Pancreas (tissue), 10 donors: ENCODE data around the gene CEP43. TPM values are rescaled to one million over a fixed set of nuclear protein-coding genes. Genes with fewer than 3 reads are reported as not detected.
A peak's percentile ranks its signal among the peaks of the same experiment; 100 is the strongest.

Source experiments
- ATAC-seq, 4 donors: fragments of 200-7000 bp; cut with Tn5 transposase; one replicate each; pipeline versions ENCODE4 v1.8.0 to v1.9.1; 2020; ENCODE audit warnings: mild to moderate bottlenecking in 4 of 4, moderate library complexity in 4 of 4
- DNase-seq, 6 donors: peaks; one replicate each; pipeline ENCODE4 v3.0.0-alpha.2; 2020
- FAIRE-seq: peaks from 2 replicates; lab custom pipeline; 2012; peaks lifted over from hg19 to GRCh38; lab: Jason Lieb, UNC
- H3K27ac ChIP-seq, 4 donors: fragments of 200-600 bp; sonication (generic); 1 replicate in 3 of 4; 2 replicates in 1 of 4; pipeline versions ENCODE4 v1.5.0 to v1.8.0; 2020
- H3K27me3 ChIP-seq, 4 donors: fragments of 200-600 bp; one replicate each; pipeline ENCODE4 v1.8.0; 2021
- H3K36me3 ChIP-seq, 3 donors: fragments of 200-600 bp; sonication (generic) in 1 of 3; one replicate each; pipeline versions ENCODE4 v1.5.0 to v1.8.0; 2020 to 2021
- H3K4me1 ChIP-seq, 3 donors: fragments of 200-600 bp; one replicate each; pipeline ENCODE4 v1.8.0; 2021
- H3K4me3 ChIP-seq, 4 donors: fragments of 200-600 bp; sonication (generic) in 2 of 4; one replicate each; pipeline versions ENCODE4 v1.5.0 to v1.8.0; 2020 to 2021
- H3K9me3 ChIP-seq, 4 donors: fragments of 200-600 bp; one replicate each; pipeline ENCODE4 v1.8.0; 2021
- CTCF ChIP-seq, 4 donors: fragments of 200-600 bp; sonication (generic) in 3 of 4; IDR thresholded peaks; one replicate each; pipeline versions ENCODE4 v1.5.0 to v1.8.0; 2021; ENCODE audit warnings: antibody characterized with exemption in 4 of 4
- WGBS, 2 donors: extraction: QIAGEN DNeasy Blood & Tissue Kit; methylation state at CpG; one replicate each; pipeline ENCODE4 v1.1.7; 2013; 5-methylcytosine and 5-hydroxymethylcytosine counted together
- intact Hi-C, 3 donors: fragments of 100-400 bp; cut with DNase I; formaldehyde crosslinking; loops; one replicate each; pipeline versions ENCODE4 v1.11.1 to v1.14.2; 2022
- polyA plus RNA-seq, 2 donors: library from polyadenylated mRNA; stranded (reverse); fragments of 200-250 nt; gene quantifications; one replicate each; pipeline ENCODE4 v1.2.3, GENCODE V29; 2013
- total RNA-seq, 6 donors: library from RNA; stranded (reverse); fragmentation: NEBNext Ultra II Directional in 4 of 6; extraction: Animal tissue kit (Norgen Biotek cat#: 25700) in 4 of 6; gene quantifications; one replicate each; pipeline versions ENCODE4 v1.2.1 to v1.2.4, GENCODE V29; 2021 to 2023
- donor health status: healthy with polysubstance abuse.
- donor health status: DM: no; HTN: no; CAD: no; lungs with moderate emphysema.
- donor health status: DM: no; HTN: no; CAD: no.
- donor health status: control.
- donor health status: control.
- donor health status: Bipolar disorder and iron deficiency.
- donor health status: DM: yes; HTN: yes; CAD: no.
- donor health status: DM: no; HTN: no; CAD: no.
- donor health status: DM: no; HTN: no; CAD: no.
- donor health status: DM: yes; HTN: yes; CAD: no.

The CEP43 gene
- total and polyA plus RNA-seq, 8 donors = 4.4 to 11.9 (median 6.4) TPM

- FAIRE-seq (no peak), DNase-seq (no peak), ATAC-seq (no peak)
- peak overlapping the region in 2 of 4 donors; percentile 98 to 99 for H3K4me3 ChIP-seq
- no peaks in the 10 kb centered on the region for H3K9me3 ChIP-seq
- TF ChIP-seq CTCF (IDR thresholded peaks at IDR 0.05) = no peak
- H3K27ac ChIP-seq = no peak overlapping the region
- WGBS, 2 donors = 64 to 82% methylated on average over 3 of the region's 3 CpGs
- peaks cover 0 to 8% (median 7%) of the 10 kb centered on the region in 3 donors for H3K4me1 ChIP-seq
- intact Hi-C loops = loop anchor here in 1 of 3 donors (10.0 kb wide), 1 partner anchor 223 kb away; no protein-coding TSS in a partner anchor
- H3K36me3 ChIP-seq = no peaks in the 10 kb centered on the region
- H3K27me3 ChIP-seq = no peaks in the 10 kb centered on the region
Measured at GRCh38 chr6:166997348-166997747, 1.8 kb upstream of the CEP43 start.

DNA sequence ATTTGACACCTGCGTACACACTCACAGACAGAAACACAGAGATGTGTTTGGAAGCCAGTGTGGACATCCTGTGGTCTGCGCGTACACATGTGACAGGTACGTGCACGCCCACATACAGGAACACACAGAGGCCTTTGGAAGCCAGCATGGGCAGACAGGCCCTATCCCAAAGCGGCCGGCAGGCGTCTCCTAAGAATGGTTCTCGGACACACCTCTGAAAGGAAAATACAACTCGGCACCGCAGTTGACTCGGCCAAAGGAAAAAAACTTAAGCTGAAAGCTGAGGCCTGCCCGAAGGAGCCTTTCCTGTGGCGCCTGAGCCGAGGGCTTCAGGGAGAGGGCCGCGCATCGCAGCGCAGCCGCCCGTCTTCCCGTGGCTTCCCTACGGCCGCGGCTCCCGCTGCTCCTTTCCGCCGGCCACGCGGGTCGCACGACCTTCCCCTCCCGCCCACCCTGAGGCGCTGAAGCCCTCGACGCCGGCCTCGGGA lies 1.4 kb upstream of the CEP43 start:
- Histone ChIP-seq H3K27me3 (no peaks in the 10 kb centered on the region), H3K36me3 (no peaks in the 10 kb centered on the region), H3K9me3 (no peaks in the 10 kb centered on the region), H3K4me1 (peaks cover 0 to 8% (median 7%) of the 10 kb centered on the region in 3 donors), H3K27ac (peak overlapping the region in 1 of 4 donors; percentile 50), H3K4me3 (peak overlapping the region; percentile 83 to 99 (median 98))
- intact Hi-C loops = loop anchor here in 1 of 3 donors (10.0 kb wide), 1 partner anchor 223 kb away; no protein-coding TSS in a partner anchor
- ATAC-seq (peak; percentile 32 to 65 (median 44)), FAIRE-seq (no peak), DNase-seq (peak; percentile 40 to 84 (median 60))
- 0 to 4% methylated on average over 37 to 38 of the region's 38 CpGs for WGBS, 2 donors
- TF ChIP-seq CTCF (IDR thresholded peaks at IDR 0.05) = peak; percentile 8 to 43 (median 18)

DNA sequence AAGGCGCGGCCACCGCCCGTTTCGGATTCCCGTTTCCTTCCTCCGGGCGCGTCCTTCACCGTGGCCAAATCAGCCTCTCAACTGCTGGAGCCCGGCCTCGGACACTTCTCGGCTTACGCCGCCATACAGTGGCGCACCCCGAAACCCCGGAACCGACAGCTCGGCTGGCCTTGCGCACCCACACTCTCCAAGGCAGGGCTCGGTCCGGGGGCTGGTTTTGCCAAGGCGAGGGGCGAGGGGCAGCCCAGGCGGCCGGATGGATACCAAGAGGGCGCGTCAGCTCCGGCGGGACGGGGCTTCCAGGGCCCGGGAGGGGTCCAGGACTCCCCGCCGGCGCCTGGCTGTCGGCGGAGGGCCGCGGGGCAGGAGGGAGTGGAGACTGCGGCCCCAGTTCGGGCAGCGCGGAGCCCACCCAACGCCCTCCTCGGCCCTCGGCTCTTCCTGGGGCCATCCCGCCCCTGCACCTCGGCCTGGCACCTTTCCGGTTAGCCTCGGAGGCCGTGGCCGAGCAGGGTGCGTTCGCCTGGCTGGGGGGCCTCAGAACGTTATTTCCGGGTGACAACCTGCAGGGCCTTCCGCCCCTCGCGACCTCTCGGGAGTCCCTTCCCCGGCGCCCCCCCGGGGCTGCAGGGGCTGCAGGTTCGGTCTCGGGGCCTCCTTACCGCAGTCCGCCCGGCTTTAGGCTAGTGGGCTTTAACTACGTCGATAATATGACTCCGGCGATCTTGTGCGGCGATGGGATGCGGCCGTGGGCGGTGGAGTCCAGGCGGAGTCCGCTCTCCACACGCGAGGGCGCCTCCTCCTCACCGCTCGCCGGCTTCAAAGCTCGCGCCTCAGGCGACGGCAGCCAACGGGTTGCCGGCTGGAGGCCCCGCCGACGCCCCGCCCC lies 697 bp upstream of the CEP43 start:
- H3K9me3 ChIP-seq = no peaks in the 10 kb centered on the region
- intact Hi-C loops = loop anchor here in 1 of 3 donors (10.0 kb wide), 1 partner anchor 224 kb away; no protein-coding TSS in a partner anchor
- TF ChIP-seq CTCF (IDR thresholded peaks at IDR 0.05) = no peak

DNA sequence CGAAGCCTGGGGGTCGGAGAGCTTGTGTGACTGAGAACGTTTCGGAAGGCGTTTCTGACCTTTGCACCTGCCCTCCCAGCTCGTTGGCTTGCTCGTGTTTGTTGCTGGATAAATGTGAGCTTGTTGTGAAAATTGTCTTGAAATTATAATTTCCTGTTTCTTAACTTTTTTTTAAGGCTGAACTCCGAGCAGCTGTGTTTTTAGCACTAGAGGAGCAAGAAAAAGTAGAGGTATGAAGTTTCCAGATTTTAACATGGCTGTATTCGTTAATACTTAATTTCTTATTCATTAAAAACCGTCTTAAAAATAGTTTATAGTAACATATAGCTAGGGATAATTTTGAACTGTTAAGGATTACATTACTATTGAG lies 672 bp downstream of the CEP43 start:
- DNase-seq = no peak

More for the DNA sequence above, 697 bp upstream of the CEP43 start:
- FAIRE-seq = no peak
- H3K4me1 ChIP-seq = peaks cover 0 to 8% (median 7%) of the 10 kb centered on the region in 3 donors
- H3K36me3 ChIP-seq = no peaks in the 10 kb centered on the region
- H3K27me3 ChIP-seq = no peaks in the 10 kb centered on the region
- DNase-seq = peak; percentile 3 to 81 (median 44)
- 0 to 1% methylated on average over 70 to 96 of the region's 96 CpGs for WGBS, 2 donors
- ATAC-seq = peak; percentile 4 to 12 (median 6)
- H3K4me3 ChIP-seq = peak overlapping the region; percentile 83 to 99 (median 98)
- H3K27ac ChIP-seq = peak overlapping the region in 2 of 4 donors; percentile 50 to 60

More for the DNA sequence above, 672 bp downstream of the CEP43 start:
- Histone ChIP-seq H3K27me3 (no peaks in the 10 kb centered on the region), H3K9me3 (no peaks in the 10 kb centered on the region), H3K36me3 (no peaks in the 10 kb centered on the region), H3K4me3 (peak overlapping the region; percentile 83 to 99 (median 98)), H3K27ac (peak overlapping the region in 3 of 4 donors; percentile 43 to 60 (median 50)), H3K4me1 (peaks cover 0 to 8% (median 7%) of the 10 kb centered on the region in 3 donors)
- no peak for TF ChIP-seq CTCF (IDR thresholded peaks at IDR 0.05)
- ATAC-seq (no peak), FAIRE-seq (no peak)
- intact Hi-C loops = loop anchor here in 1 of 3 donors (10.0 kb wide), 1 partner anchor 225 kb away; no protein-coding TSS in a partner anchor
- 0 to 1% methylated on average over 10 of the region's 10 CpGs for WGBS, 2 donors
